Neutrophil (primary cell): ENCODE data around the gene NAT10.
A peak's percentile ranks its signal among the peaks of the same experiment; 100 is the strongest.

ENCODE experiments used
- H3K27ac ChIP-seq: fragments of 200-600 bp; sonication (generic); 2 replicates; pipeline ENCODE4 v1.5.1; 2016; ENCODE audit warnings: mild to moderate bottlenecking, moderate library complexity
- H3K27me3 ChIP-seq: fragments of 200-600 bp; sonication (generic); 2 replicates; pipeline ENCODE4 v1.6.0; 2016; ENCODE audit warnings: mild to moderate bottlenecking
- H3K36me3 ChIP-seq: fragments of 200-600 bp; sonication (generic); 2 replicates; pipeline ENCODE4 v1.5.1; 2017
- H3K4me1 ChIP-seq, 2 experiments: fragments of 200-600 bp in 1 of 2; sonication (generic) in 1 of 2; 1 replicate in 1 of 2; 2 replicates in 1 of 2; pipeline versions ENCODE4 v1.5.1 to v1.6.1; 2013 to 2016; ENCODE audit warnings: low read depth in 1 of 2, low read length in 1 of 2, mild to moderate bottlenecking in 1 of 2, moderate library complexity in 1 of 2; ENCODE audit not compliant: control insufficient read depth in 1 of 2, insufficient read depth in 1 of 2
- H3K4me3 ChIP-seq, 2 experiments: fragments of 200-600 bp in 1 of 2; sonication (generic) in 1 of 2; 1 replicate in 1 of 2; 2 replicates in 1 of 2; pipeline ENCODE4 v1.5.1; 2013 to 2016; ENCODE audit warnings: low read depth in 1 of 2, low read length in 1 of 2, mild to moderate bottlenecking in 1 of 2, moderate library complexity in 1 of 2
- H3K9me3 ChIP-seq: fragments of 200-600 bp; sonication (generic); 2 replicates; pipeline ENCODE4 v1.5.1; 2016
- TF ChIP-seq, protein P1 (sequence below): fragments of 200-600 bp; sonication (generic); IDR thresholded peaks from 2 replicates; pipeline ENCODE4 v1.5.1; 2016; ENCODE audit warnings: antibody characterized with exemption

NAT10 gene

DNA sequence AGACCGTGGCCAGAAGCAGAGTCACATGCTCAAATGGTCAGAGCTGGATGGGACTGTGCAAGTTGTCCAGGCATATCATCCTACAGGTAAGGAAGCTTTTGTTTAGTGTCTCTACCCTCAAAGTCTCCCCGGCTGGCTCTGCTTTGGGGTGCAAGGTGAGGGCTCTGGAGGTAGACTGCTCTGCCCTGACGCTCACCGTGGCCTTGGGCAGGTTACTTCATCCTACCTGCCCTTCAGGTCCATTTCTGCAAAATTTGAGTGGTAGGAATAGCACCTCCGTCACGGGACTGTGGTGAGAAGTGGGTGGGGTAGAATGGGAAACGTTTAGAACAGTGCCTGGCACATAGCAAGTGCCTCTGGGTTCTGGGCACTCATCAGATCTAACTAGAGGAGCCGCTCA, 42.2 kb downstream of the NAT10 start:
- Histone ChIP-seq H3K36me3 (peaks cover 53% of the 10 kb centered on the region), H3K27me3 (no peaks in the 10 kb centered on the region), H3K4me3 (no peak overlapping the region), H3K4me1 (peaks cover 27 to 28% of the 10 kb centered on the region in 2 experiments), H3K27ac (peak overlapping the region; percentile 81), H3K9me3 (no peaks in the 10 kb centered on the region)
- TF ChIP-seq, protein P1, sequence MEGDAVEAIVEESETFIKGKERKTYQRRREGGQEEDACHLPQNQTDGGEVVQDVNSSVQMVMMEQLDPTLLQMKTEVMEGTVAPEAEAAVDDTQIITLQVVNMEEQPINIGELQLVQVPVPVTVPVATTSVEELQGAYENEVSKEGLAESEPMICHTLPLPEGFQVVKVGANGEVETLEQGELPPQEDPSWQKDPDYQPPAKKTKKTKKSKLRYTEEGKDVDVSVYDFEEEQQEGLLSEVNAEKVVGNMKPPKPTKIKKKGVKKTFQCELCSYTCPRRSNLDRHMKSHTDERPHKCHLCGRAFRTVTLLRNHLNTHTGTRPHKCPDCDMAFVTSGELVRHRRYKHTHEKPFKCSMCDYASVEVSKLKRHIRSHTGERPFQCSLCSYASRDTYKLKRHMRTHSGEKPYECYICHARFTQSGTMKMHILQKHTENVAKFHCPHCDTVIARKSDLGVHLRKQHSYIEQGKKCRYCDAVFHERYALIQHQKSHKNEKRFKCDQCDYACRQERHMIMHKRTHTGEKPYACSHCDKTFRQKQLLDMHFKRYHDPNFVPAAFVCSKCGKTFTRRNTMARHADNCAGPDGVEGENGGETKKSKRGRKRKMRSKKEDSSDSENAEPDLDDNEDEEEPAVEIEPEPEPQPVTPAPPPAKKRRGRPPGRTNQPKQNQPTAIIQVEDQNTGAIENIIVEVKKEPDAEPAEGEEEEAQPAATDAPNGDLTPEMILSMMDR: no peak

DNA sequence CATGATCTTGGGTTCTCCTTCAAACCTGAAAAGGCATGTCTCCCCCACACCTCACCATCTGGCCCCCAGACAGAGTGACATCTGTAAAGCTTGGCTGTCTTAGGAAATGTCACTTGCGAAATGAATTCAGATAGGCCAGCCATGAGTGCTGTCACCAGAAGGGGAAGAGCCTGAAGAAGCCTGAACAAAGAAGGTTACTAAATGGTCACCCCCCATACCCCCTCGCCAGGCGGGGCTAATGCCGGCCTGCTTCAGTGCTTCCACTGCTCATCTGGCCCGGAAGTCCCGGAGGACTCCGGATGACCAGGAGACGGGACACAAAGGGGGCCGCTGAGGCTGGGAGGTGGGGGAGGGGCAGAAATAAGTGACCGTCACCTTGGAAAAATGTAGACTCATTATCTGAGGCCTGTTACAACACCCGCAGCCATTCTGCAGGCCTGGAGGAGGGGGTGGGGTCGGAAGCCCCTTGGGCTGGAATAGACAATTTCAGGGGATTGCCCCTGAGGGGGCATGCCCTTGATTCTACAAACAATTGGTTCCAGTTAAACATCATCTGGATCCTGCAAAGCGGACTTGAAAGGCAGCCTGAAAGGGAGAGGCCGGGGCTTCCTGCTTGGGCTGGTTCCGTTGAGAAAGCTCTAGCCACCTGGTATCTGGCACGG, 43.2 kb downstream of the NAT10 start:
- no peaks in the 10 kb centered on the region for H3K9me3 ChIP-seq
- H3K27ac ChIP-seq: peak overlapping the region; percentile 81
- TF ChIP-seq, protein P1: no peak
- peak overlapping the region; percentile 43 to 49 for H3K4me3 ChIP-seq
- peaks cover 48% of the 10 kb centered on the region for H3K36me3 ChIP-seq
- H3K4me1 ChIP-seq: peaks cover 37 to 38% of the 10 kb centered on the region in 2 experiments
- H3K27me3 ChIP-seq: no peaks in the 10 kb centered on the region

DNA sequence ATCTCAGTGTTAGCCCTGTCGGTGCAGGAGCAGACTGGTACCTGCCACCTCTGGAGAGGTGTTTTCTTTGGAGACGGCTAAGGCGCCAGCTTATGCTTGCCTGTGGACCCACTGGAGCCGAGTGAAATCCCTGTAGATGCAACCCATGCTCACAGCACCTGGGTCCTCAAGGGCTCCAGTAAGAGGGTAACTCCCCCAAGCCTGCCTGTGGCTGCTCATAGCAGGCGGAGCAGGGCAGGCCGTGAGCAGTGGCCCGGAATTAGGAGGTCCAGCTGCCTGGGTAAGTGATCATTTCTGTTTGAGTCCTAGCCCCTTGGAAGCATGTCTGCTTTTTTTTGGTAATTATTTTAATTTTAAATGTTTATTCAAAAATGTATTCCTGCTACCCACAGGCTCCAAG, 43.8 kb downstream of the NAT10 start:
- H3K36me3 ChIP-seq: peaks cover 44% of the 10 kb centered on the region
- H3K27ac ChIP-seq: peak overlapping the region; percentile 81
- H3K4me3 ChIP-seq: peak overlapping the region; percentile 43 to 49
- peaks cover 44% of the 10 kb centered on the region in 2 experiments for H3K4me1 ChIP-seq
- no peaks in the 10 kb centered on the region for H3K27me3 ChIP-seq
- TF ChIP-seq, protein P1: no peak
- no peaks in the 10 kb centered on the region for H3K9me3 ChIP-seq

DNA sequence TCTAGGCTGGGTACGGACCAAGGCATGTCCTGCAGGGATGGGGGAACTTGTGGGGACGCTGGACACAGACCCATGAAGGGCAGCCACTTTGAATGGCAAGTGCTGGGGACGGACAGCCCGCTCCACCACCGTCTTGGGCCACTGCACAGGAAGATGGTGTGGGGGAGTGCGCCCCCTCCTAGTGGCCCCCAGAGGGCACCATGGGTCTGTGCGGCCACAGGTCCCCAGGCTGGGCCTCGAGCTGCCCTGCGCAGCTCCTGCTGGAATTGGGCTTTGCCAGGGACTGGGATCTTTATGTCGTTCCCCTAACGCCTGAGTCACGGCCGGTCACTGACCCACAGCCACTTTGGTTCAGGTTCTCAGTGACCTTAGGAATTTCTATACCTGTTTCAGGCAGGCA, 44.4 kb downstream of the NAT10 start:
- H3K36me3 ChIP-seq: peaks cover 39% of the 10 kb centered on the region
- no peak overlapping the region for H3K4me3 ChIP-seq
- TF ChIP-seq, protein P1: no peak
- peaks cover 49% of the 10 kb centered on the region in 2 experiments for H3K4me1 ChIP-seq
- H3K27ac ChIP-seq: peak overlapping the region; percentile 81
- no peaks in the 10 kb centered on the region for H3K9me3 ChIP-seq
- H3K27me3 ChIP-seq: no peaks in the 10 kb centered on the region

DNA sequence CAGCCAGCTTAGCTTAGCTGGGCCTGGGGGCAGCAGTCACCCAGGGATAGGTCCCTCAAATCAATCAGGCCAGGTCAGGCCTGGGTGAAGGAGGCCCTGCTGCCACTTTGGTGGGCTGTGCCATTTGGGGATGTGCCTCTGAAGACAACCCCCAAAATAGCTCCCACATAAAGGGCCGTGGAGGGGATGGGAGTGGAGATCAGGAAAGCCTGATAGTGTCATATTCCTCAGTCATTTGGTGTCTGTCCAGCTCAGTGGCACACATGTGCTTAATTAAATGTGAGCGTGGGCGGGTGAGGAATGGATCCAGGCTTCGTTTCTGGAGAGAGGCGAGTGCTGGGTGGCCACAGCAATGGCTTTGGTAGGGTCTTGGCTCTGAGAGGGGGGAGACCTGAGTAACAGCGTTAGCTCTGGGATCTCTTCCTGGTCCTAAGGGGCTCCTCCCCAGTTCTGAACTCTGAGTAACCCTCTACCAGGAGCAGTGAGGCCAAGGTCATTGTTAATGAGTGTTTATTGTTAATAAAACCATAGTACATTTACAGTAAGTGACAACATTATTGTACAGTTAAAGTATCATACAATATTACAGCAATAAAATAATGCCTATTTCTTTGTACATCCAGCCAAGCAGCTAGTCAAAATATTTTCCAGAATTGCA, 45.2 kb downstream of the NAT10 start:
- Histone ChIP-seq H3K4me1 (peaks cover 51 to 52% of the 10 kb centered on the region in 2 experiments), H3K27me3 (no peaks in the 10 kb centered on the region), H3K4me3 (no peak overlapping the region), H3K36me3 (peaks cover 39% of the 10 kb centered on the region), H3K27ac (no peak overlapping the region), H3K9me3 (no peaks in the 10 kb centered on the region)
- TF ChIP-seq, protein P1: no peak
